Measurements from ENCODE around the gene ARHGDIA. TPM values are rescaled to one million over a fixed set of nuclear protein-coding genes. Genes with fewer than 3 reads are reported as not detected.
A peak's percentile ranks its signal among the peaks of the same experiment; 100 is the strongest.

ARHGDIA gene
- total and polyA plus RNA-seq, 4 donors = 163 to 422 (median 307) TPM

DNA sequence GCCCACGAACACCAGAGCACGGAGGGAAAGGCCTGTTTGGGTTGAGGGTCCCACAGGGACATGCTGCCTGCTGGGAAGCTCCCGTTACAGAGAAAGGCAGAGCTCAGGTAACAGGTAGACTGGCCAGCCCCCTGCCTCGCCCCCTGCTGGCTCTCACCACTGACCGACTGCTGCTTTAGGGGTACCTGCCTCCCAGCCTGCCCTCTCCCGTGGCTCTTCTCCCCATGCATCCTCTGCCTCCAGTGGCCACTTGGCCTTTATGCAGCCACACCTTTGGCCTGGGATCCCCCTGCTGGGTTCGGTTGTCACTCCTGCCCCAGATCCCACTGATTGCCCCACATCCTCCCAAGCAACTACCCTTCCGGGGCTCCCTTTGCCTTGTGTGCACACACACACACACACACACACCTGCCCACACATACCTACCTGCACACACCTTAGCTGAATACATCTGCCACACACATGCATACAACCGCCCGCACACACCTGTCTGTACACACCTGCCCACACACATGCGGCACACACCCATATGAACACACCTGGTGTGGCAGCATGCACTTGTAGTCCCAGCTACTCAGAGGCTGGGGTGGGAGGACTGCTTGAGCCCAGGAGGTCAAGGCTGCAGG lies 45.2 kb downstream of the ARHGDIA start:
- no peaks in the 10 kb centered on the region for H3K27me3 ChIP-seq (ENCODE audit: control insufficient read depth in 1 of 2, insufficient read depth in 2 of 2, low read length in 1 of 2)
- H3K9me3 ChIP-seq (ENCODE audit: control insufficient read depth, low read length) = no peaks in the 10 kb centered on the region
- H3K4me1 ChIP-seq (ENCODE audit: control insufficient read depth in 1 of 2, insufficient read depth in 2 of 2, low read length in 2 of 2) = no peaks in the 10 kb centered on the region
- DNase-seq (no peak), ATAC-seq (ENCODE audit: low FRiP score) (no peak)
- 77 to 83% methylated on average over 11 of the region's 11 CpGs for WGBS, 2 donors
- H3K27ac ChIP-seq (ENCODE audit: low read depth in 1 of 2, low read length in 2 of 2) = no peak overlapping the region
- peaks cover 0 to 3% of the 10 kb centered on the region in 2 donors for H3K36me3 ChIP-seq (ENCODE audit: control insufficient read depth in 1 of 2, insufficient read depth in 2 of 2, low read length in 1 of 2)
- intact Hi-C loops (cut with DNase I) = no loop called here
- H3K4me3 ChIP-seq (ENCODE audit: low read length in 2 of 2) = no peak overlapping the region

DNA sequence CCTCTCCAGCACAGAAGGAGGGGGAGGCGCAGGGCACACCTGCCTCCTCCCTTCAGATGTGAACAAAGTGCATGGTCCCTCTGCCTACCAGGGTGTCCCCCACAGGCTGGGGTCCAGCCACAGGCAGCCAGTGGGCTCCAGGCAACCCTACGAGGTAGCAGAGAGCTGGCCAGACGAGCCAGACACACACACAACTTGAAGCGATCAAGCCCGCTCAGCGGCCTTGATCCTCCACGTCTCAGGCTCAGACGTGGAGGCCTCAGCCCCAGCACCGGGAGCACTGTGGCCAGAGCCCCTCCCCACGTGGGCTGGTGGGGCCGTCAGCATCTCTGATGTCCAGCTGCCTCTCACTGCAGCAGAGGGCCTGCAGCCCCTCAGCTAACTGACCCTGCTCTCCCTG lies 46.5 kb downstream of the ARHGDIA start:
- Histone ChIP-seq H3K4me3 (ENCODE audit: low read length in 2 of 2) (no peak overlapping the region), H3K27me3 (ENCODE audit: control insufficient read depth in 1 of 2, insufficient read depth in 2 of 2, low read length in 1 of 2) (no peaks in the 10 kb centered on the region), H3K9me3 (ENCODE audit: control insufficient read depth, low read length) (no peaks in the 10 kb centered on the region), H3K27ac (ENCODE audit: low read depth in 1 of 2, low read length in 2 of 2) (no peak overlapping the region), H3K36me3 (ENCODE audit: control insufficient read depth in 1 of 2, insufficient read depth in 2 of 2, low read length in 1 of 2) (peaks cover 0 to 3% of the 10 kb centered on the region in 2 donors), H3K4me1 (ENCODE audit: control insufficient read depth in 1 of 2, insufficient read depth in 2 of 2, low read length in 2 of 2) (no peaks in the 10 kb centered on the region)
- DNase-seq (no peak), ATAC-seq (ENCODE audit: low FRiP score) (no peak)
- intact Hi-C loops (cut with DNase I) = loop anchor here in 1 of 2 donors (5.0 kb wide), 1 partner anchor 38 kb away; the partner anchor contains the start of gene P4HB
- 81 to 90% methylated on average over 11 of the region's 11 CpGs for WGBS, 2 donors

DNA sequence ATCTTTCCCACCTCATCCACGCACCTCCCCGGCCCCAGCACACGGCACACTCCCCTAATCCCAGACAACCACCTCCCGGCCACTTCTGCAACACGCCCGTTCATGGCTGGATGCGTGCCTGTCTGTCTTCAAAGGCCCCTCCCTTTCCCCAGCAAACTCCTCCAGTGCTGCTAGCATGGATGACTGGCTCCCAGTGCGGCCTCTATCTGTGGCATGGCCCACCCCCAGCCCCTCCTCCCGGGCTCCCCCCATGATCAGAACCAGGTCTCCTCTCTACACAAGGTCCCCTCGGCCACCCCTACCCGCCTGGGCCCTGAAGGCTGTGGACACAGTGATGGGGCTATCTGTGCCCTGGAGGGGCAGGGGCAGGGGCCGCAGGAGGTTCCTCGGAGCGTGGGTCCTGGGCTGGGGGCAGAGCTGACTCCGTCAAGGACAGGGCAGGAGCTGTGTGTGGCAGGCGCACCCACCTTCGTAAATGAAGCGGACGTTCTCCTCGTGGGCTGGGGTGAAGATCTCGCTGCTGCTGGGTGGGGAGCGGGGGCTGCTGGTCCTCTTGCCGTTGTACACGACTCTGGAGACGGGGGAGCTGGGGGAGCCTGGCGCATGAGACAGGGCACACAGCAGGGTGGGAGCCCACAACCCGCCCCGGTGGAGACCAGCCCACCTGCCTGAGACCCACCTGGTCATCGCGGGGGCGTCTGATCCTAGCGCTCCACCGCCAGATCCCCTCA lies 47.2 kb downstream of the ARHGDIA start:
- H3K27ac ChIP-seq (ENCODE audit: low read depth in 1 of 2, low read length in 2 of 2) = no peak overlapping the region
- intact Hi-C loops (cut with DNase I) = loop anchor here in 1 of 2 donors (5.0 kb wide), 1 partner anchor 38 kb away; the partner anchor contains the start of gene P4HB
- WGBS, 2 donors = 90 to 91% methylated on average over 33 of the region's 33 CpGs

GRCh38 chr17:81822996-81823819 lies 47.9 kb downstream of the ARHGDIA start:
- WGBS, 2 donors = 92 to 94% methylated on average over 26 to 30 of the region's 30 CpGs
- no peak overlapping the region for H3K27ac ChIP-seq (ENCODE audit: low read depth in 1 of 2, low read length in 2 of 2)
- intact Hi-C loops (cut with DNase I) = loop anchor here in 1 of 2 donors (5.0 kb wide), 1 partner anchor 39 kb away; the partner anchor contains the start of gene P4HB
- H3K9me3 ChIP-seq (ENCODE audit: control insufficient read depth, low read length) = no peaks in the 10 kb centered on the region
- H3K4me3 ChIP-seq (ENCODE audit: low read length in 2 of 2) = no peak overlapping the region
- H3K4me1 ChIP-seq (ENCODE audit: control insufficient read depth in 1 of 2, insufficient read depth in 2 of 2, low read length in 2 of 2) = no peaks in the 10 kb centered on the region
- DNase-seq (no peak), ATAC-seq (ENCODE audit: low FRiP score) (peak; percentile 6)
- H3K36me3 ChIP-seq (ENCODE audit: control insufficient read depth in 1 of 2, insufficient read depth in 2 of 2, low read length in 1 of 2) = peaks cover 0 to 3% of the 10 kb centered on the region in 2 donors
- no peaks in the 10 kb centered on the region for H3K27me3 ChIP-seq (ENCODE audit: control insufficient read depth in 1 of 2, insufficient read depth in 2 of 2, low read length in 1 of 2)

More for the DNA sequence above, 47.2 kb downstream of the ARHGDIA start:
- Histone ChIP-seq H3K36me3 (ENCODE audit: control insufficient read depth in 1 of 2, insufficient read depth in 2 of 2, low read length in 1 of 2) (peaks cover 0 to 3% of the 10 kb centered on the region in 2 donors), H3K4me3 (ENCODE audit: low read length in 2 of 2) (no peak overlapping the region), H3K27me3 (ENCODE audit: control insufficient read depth in 1 of 2, insufficient read depth in 2 of 2, low read length in 1 of 2) (no peaks in the 10 kb centered on the region), H3K9me3 (ENCODE audit: control insufficient read depth, low read length) (no peaks in the 10 kb centered on the region), H3K4me1 (ENCODE audit: control insufficient read depth in 1 of 2, insufficient read depth in 2 of 2, low read length in 2 of 2) (no peaks in the 10 kb centered on the region)
- DNase-seq (no peak), ATAC-seq (ENCODE audit: low FRiP score) (no peak)

GRCh38 chr17:81822312-81822637 lies 48.9 kb downstream of the ARHGDIA start:
- intact Hi-C loops (cut with DNase I) = loop anchor here in 1 of 2 donors (5.0 kb wide), 1 partner anchor 40 kb away; the partner anchor contains the start of gene P4HB
- no peak for DNase-seq

GRCh38 chr17:81821603-81822311 lies 49.4 kb downstream of the ARHGDIA start:
- no peaks in the 10 kb centered on the region for H3K9me3 ChIP-seq (ENCODE audit: control insufficient read depth, low read length)
- H3K27ac ChIP-seq (ENCODE audit: low read depth in 1 of 2, low read length in 2 of 2) = peak overlapping the region in 1 of 2 donors; percentile 11
- DNase-seq (peak; percentile 88 to 93), ATAC-seq (ENCODE audit: low FRiP score) (peak; percentile 74)
- no peak overlapping the region for H3K4me3 ChIP-seq (ENCODE audit: low read length in 2 of 2)
- intact Hi-C loops (cut with DNase I) = loop anchor here in 1 of 2 donors (5.0 kb wide), 1 partner anchor 41 kb away; the partner anchor contains the start of gene P4HB
- H3K36me3 ChIP-seq (ENCODE audit: control insufficient read depth in 1 of 2, insufficient read depth in 2 of 2, low read length in 1 of 2) = peaks cover 0 to 3% of the 10 kb centered on the region in 2 donors
- no peaks in the 10 kb centered on the region for H3K27me3 ChIP-seq (ENCODE audit: control insufficient read depth in 1 of 2, insufficient read depth in 2 of 2, low read length in 1 of 2)
- 29 to 34% methylated on average over 20 of the region's 20 CpGs for WGBS, 2 donors
- no peaks in the 10 kb centered on the region for H3K4me1 ChIP-seq (ENCODE audit: control insufficient read depth in 1 of 2, insufficient read depth in 2 of 2, low read length in 2 of 2)

More at GRCh38 chr17:81822312-81822637, 48.9 kb downstream of the ARHGDIA start:
- WGBS, 2 donors = 89 to 91% methylated on average over 8 of the region's 8 CpGs
- no peaks in the 10 kb centered on the region for H3K9me3 ChIP-seq (ENCODE audit: control insufficient read depth, low read length)
- H3K27me3 ChIP-seq (ENCODE audit: control insufficient read depth in 1 of 2, insufficient read depth in 2 of 2, low read length in 1 of 2) = no peaks in the 10 kb centered on the region
- ATAC-seq (ENCODE audit: low FRiP score) = peak; percentile 5
- H3K27ac ChIP-seq (ENCODE audit: low read depth in 1 of 2, low read length in 2 of 2) = peak overlapping the region in 1 of 2 donors; percentile 11
- peaks cover 0 to 3% of the 10 kb centered on the region in 2 donors for H3K36me3 ChIP-seq (ENCODE audit: control insufficient read depth in 1 of 2, insufficient read depth in 2 of 2, low read length in 1 of 2)
- H3K4me1 ChIP-seq (ENCODE audit: control insufficient read depth in 1 of 2, insufficient read depth in 2 of 2, low read length in 2 of 2) = no peaks in the 10 kb centered on the region
- no peak overlapping the region for H3K4me3 ChIP-seq (ENCODE audit: low read length in 2 of 2)

- H3K4me3 ChIP-seq (ENCODE audit: low read length in 2 of 2) = no peak overlapping the region
Measured at GRCh38 chr17:81821147-81821546, 50.0 kb downstream of the ARHGDIA start.

GRCh38 chr17:81819708-81820107 lies 51.4 kb downstream of the ARHGDIA start:
- intact Hi-C loops (cut with DNase I) = loop anchor here in 1 of 2 donors (5.0 kb wide), 1 partner anchor 43 kb away; the partner anchor contains the start of gene P4HB
- ATAC-seq (ENCODE audit: low FRiP score) (no peak), DNase-seq (no peak)
- 15 to 20% methylated on average over 12 to 13 of the region's 13 CpGs for WGBS, 2 donors
- Histone ChIP-seq H3K4me3 (ENCODE audit: low read length in 2 of 2) (no peak overlapping the region), H3K9me3 (ENCODE audit: control insufficient read depth, low read length) (no peaks in the 10 kb centered on the region), H3K27ac (ENCODE audit: low read depth in 1 of 2, low read length in 2 of 2) (no peak overlapping the region), H3K4me1 (ENCODE audit: control insufficient read depth in 1 of 2, insufficient read depth in 2 of 2, low read length in 2 of 2) (no peaks in the 10 kb centered on the region), H3K36me3 (ENCODE audit: control insufficient read depth in 1 of 2, insufficient read depth in 2 of 2, low read length in 1 of 2) (peaks cover 0 to 3% of the 10 kb centered on the region in 2 donors), H3K27me3 (ENCODE audit: control insufficient read depth in 1 of 2, insufficient read depth in 2 of 2, low read length in 1 of 2) (no peaks in the 10 kb centered on the region)

More at GRCh38 chr17:81821147-81821546, 50.0 kb downstream of the ARHGDIA start:
- ATAC-seq (ENCODE audit: low FRiP score) (no peak), DNase-seq (no peak)
- no peaks in the 10 kb centered on the region for H3K9me3 ChIP-seq (ENCODE audit: control insufficient read depth, low read length)
- no peaks in the 10 kb centered on the region for H3K27me3 ChIP-seq (ENCODE audit: control insufficient read depth in 1 of 2, insufficient read depth in 2 of 2, low read length in 1 of 2)
- no peak overlapping the region for H3K27ac ChIP-seq (ENCODE audit: low read depth in 1 of 2, low read length in 2 of 2)
- H3K4me1 ChIP-seq (ENCODE audit: control insufficient read depth in 1 of 2, insufficient read depth in 2 of 2, low read length in 2 of 2) = no peaks in the 10 kb centered on the region
- H3K36me3 ChIP-seq (ENCODE audit: control insufficient read depth in 1 of 2, insufficient read depth in 2 of 2, low read length in 1 of 2) = peaks cover 0 to 3% of the 10 kb centered on the region in 2 donors
- 83 to 85% methylated on average over 8 of the region's 8 CpGs for WGBS, 2 donors
- intact Hi-C loops (cut with DNase I) = loop anchor here in 1 of 2 donors (5.0 kb wide), 1 partner anchor 41 kb away; the partner anchor contains the start of gene P4HB

All from aorta (tissue), 5 donors.